HG03196 (cell line): ENCODE data around the gene MEIS2.

Source experiments
- ATAC-seq: cut with Tn5 transposase; IDR thresholded peaks from one replicate; pipeline ENCODE4 v1.9.1; 2021; ENCODE audit not compliant: unreplicated experiment

MEIS2 gene

DNA sequence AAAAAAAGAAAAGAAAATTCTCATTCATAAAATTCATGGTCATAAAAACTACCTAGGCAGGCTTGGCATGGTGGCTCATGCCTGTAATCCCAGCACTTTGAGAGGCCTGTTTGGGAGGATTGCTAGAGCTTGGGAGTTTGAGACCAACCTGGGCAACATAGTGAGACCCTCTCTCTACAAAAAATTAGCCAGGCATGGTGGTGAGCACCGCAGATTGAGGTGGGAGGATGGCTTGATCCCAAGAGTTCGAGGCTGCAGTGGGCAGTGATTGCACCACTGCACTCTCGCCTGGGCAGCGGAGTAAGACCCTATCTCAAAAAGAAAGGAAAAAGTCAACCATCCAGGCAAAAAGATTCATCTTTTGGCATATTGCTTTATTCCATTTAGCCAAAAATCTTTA lies 58.5 kb downstream of the MEIS2 start:
- no peak for ATAC-seq

DNA sequence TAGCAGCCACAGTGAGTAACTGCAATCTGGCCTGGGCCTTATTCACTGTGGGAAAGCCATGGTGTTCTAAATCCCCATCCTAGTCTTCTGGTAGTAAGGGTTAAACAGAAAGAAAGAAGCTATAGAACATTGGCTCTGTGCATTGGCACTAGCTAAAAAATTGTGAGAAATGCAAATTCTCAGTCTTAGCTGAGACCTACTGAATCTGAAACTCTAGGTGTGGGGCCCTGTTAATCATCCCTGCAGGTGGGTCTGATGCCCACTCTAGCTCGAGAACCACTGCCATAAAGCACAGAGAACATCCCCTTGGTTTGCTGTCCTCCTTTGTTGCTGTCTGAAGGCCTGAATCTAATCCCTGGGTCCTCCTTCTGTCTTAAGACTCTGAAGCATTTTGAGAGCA lies 59.3 kb downstream of the MEIS2 start:
- no peak for ATAC-seq

DNA sequence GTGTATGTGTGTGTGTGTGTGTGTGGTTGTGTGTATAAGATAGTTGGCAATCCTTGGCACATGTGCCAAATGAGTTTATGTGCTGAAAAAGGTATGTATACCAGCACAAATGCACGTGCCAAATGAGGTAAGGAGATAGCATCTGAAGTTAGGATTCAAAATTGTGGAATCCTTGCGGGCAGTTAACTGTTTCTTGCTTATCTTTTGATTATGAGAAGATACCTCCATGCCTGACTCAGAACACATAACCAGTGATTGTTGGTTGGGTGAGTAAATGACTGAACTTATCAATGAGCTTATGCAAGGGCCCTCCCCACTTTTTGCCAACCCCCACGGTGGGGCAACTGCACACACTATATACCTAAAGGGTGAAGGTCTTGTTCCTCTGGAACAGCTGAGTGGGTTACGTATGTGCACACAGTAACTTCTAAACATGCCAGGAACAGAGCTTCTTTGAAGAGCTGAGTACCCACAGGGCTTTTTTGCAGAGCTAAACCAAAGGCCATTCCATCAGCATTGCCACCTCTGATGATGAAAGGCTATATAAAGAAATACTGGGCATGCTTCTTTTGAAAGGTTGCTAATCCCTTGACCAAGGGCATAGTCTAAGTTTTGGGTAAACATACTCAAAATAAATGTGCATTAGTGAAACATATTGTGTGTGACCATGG lies 60.1 kb downstream of the MEIS2 start:
- no peak for ATAC-seq

DNA sequence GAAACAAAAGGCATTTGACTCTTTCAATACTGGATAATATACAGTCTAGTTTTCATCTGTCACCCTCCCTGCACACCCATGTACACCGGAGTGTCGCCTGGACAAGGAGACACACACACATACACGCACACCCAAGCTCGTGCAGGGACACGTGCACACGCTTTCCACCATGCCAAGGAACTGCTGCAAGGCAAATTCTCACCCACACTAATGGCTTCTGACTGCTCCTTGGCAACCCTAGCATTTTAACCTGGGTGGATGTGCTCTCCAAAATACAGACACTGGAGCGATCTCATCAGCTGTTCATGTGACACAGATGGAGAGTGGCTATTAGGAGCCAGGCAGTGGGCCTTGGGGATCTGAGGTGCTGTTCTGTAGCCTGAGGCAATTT lies 61.6 kb downstream of the MEIS2 start:
- no peak for ATAC-seq

DNA sequence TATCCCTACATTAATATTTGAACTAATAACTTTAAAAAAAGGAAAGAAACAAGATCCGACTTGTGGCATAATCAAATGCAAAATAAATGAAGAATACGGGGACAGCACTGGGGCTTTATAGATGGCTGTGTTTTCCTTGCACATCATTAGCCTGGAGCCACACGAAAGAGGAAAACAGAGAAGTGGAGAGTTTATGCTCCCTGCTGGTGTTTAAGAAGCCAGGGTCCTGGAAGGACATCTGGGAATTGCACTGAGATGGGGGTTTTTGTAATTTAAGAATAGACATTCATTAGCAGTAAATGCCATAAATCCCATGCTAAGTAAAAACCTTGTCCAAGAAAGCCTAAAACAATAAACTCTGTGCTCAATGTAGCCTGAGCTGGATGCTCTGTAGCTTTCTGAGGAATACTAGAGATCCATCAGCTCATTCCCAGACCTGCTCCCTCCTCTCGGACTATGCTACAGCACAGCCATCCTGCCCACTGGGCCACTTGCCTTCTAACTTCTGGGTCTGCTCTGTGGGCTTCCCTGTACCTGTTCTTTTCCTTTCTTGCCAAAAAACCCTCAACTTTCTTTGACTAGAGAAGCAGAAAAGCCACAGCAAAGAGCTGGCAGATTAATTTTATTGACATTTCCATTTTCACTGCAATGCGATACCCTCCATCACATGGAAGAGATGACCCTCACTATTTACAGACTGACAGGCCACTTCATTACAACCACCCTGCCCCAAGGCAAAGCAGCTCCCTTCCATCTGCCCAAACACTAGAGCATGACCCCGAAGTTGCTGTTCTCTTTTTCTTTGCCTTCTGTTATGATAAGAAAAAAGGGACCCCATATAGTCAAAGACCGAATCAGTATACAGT lies 62.3 kb downstream of the MEIS2 start:
- no peak for ATAC-seq

DNA sequence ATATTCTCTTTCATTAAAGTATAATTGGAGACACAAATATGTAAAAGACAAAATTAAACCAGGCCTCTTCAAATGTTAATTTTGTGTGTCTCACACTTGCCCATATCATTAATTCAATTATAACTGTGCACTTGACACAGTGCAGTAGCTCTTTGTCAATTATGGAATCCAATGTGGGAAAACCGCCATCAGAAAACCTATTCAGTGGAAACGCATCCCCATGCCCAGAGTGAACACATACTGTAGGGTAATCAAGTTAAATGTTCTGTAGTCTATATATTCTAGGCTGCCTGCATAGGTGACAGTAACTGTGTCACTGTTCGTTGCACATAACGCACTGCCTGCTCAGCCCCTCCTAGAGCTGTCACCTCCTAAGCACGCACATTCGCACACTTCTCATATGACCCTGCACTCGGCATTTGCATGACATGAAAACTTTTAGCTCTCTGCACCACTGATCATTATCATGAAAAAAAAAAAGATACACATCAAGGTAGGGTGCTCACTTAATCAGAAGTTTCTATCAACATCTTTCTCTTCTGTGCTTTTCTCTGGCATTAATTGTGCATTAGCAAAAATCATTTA lies 63.2 kb downstream of the MEIS2 start:
- no peak for ATAC-seq

DNA sequence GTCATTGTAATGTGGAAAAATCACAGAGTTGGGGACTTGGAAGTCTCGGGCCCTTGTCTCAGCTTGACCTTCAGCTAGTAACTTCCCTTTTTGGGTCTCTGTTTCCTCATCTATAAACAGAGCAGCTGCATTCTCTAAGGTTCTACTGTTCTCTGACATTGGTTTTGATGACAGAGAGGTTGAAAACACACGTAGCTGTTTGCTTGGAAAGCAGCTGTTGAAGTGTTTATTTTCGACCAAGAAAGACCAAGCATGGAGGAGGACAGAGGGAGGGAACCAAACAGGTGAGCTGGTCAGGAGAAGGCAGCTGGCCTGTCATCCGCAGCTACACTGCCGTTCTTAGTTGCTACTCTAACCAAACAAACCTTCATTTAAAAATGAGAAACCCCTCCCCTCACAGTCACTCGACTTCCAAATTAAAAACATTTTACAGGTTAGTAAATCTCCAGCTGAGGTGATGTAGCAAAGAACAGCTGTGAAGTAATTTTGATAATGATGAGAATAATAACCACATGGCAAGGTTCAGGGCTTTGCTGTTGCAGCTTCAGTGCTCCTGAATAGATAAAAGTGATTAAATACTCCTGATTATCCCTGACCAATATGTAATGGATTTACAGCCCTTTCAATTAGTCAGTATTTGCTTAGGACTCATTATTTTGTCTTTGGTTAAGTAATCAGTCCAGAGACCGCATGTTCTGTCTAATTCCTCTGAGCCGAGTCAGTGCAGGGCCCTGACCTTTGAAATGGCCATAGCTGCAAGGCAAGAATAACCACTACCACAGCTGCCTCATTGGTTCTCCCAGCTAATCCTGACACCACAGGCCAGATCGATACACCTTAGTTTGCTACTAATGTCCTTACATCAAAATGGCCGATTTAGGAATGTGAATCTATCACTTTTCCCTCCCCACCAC lies 65.3 kb downstream of the MEIS2 start:
- no peak for ATAC-seq

GRCh38 chr15:37034392-37034791 lies 66.0 kb downstream of the MEIS2 start:
- no peak for ATAC-seq

DNA sequence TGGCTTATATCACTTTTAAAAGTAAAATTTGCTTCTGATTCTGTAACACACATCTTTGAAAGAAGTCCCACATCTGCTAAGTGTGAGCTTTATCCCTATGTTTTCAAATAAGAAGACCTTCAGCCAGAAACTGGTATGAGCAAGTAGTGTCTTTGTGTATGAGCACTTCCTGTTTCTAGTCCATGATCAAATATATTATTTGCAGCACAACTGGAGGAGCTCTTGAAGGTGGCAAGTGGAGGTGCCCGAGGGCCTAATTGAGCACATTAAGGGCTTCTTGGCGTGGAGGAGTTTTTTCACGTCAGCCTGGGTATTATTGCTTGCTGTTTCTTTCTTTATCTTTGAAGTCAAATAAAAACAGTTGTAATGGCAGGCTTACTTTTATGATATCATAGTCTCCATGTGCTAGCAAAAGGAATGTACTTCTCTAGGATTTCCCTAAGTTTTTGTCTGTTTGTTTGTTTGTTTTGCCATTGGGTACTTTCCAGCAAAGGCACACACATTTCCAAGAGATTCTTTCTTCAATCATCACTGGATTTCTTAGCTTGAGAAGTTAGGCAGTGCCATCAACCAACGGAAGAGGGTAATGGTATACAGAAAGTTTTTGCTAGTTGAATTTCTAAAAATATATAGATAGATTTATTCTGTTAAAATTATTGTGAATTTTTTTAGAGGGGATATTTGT lies 68.1 kb downstream of the MEIS2 start:
- ATAC-seq = no peak

DNA sequence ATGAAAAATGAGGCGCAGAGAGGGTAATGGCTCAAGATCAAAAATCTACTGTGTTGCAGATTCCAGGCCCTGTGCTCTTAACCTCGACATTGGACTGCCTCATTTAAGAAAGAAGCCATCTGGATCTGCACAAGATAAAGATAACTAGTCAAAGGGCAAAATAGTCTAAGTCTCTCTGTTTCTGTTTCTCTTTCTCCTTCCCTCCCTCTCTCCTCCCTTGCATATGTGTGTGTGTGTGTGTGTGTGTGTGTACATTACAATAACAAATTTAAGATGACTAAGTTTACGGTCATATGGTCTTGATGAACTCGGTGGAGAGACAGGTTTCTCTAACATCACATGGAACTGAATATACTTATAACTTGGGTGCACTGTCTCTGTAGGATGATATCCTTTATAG lies 69.2 kb downstream of the MEIS2 start:
- no peak for ATAC-seq

DNA sequence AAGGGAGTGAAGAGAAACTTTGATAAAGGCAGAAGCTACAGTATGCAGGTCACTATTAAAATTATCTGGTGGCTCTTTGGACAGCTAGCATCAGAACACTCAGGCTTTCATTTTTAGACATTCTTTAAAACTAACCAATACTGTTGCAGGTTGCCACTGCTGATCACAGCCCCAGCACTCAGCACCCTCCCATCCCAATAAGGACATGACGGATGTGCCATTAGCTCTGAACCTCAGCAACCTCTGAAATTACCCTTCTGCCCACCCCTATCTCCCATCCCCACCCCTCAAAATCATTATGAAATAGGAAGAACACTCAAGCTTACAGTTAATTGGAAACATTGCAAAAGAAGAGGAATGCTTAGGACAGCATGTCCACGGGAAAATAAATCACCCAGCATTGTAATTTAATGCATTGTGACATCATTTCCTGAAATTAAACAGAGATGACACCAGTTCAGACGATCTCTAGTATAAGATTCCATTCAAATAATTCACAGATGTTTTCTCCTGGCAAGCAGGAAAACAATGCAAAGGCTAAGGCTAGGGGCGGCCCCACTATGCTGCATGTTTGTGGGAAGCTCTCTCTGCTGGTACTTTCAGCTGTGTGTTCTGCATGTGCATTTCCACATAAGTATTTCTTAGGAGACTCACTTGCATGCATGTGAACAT lies 71.6 kb downstream of the MEIS2 start:
- ATAC-seq = no peak

GRCh38 chr15:37020852-37021251 lies 79.5 kb downstream of the MEIS2 start:
- no peak for ATAC-seq

- ATAC-seq = no peak
These were observed 80.6 kb downstream of the MEIS2 start for GRCh38 chr15:37019479-37020433.

- no peak for ATAC-seq
These were observed 83.2 kb downstream of the MEIS2 start for GRCh38 chr15:37017031-37017625.

GRCh38 chr15:37016231-37016630 lies 84.1 kb downstream of the MEIS2 start:
- no peak for ATAC-seq

DNA sequence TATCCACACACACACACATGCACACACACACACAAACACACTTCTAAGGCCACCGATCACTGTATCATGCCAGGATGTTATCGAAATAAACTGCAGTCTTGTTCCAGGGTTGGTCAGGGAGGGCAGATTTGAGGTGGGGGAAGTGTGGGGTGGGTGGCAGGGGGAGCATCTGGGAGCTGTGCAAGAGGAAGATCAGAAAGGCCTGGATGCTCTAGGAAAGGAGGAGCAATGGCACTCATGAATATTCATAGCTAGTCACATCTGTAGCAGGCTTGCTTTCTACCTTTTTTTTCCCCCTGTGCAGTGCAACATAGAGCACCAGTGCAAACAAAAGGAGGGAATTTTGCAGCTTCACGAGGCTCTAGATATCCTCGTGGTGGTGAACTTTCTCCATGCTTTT lies 84.9 kb downstream of the MEIS2 start:
- no peak for ATAC-seq

DNA sequence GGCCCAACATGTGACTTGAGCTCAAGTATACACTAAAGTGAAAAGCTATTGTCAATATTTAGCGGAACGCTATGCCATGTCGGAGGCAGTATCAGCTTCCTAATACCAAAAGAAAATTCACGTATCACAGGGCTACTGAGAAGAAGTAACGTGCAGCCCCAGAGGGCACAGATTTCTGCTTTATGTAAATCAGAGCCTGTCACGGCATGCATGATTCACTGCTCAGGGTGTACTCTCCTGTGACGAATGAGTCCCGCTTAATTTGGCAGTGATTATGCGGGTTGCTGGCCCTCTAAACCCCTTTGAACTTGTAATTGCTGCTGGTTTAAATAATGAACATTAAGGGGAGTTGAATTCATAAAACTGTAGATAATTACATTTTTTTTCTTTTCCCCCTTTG lies 85.3 kb downstream of the MEIS2 start:
- no peak for ATAC-seq

DNA sequence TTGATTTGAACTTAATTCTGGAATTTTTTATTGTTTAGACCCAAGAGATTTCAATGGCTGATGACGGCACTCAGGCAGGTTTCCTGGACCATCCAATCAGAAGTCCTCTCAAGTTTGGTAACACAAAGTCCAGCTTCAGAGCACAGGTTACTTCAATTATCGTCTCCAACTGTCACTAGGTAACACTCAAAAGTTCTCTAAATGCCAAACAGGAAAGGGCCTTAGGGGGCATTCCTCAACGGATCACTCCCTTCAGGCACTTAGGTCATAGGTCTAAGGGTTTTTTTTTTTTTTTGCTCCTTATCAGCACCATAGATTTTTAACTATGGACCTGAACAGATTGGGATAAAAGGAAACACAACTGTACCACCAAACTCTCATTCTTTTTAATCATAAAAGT lies 85.8 kb downstream of the MEIS2 start:
- ATAC-seq = no peak

DNA sequence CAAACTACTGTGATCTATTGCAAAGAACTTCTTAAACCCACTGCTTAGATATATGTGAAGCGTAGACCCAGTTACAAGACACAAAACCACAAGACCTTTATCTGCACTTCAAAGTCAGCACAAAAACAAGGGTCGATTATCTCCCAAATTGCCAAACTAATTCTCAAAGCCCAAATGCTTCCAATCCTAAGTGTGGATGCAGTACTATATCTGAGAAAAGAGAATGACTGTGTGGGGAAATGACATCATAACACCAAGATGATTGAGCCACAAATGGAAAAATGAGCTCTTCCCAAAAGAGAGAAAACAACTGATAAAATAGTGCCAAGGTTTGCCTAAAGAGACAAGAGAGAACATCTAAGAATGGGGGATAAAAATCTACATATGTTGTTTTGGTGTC lies 86.2 kb downstream of the MEIS2 start:
- no peak for ATAC-seq
